Measurements from ENCODE around the gene U2SURP. TPM values are rescaled to one million over a fixed set of nuclear protein-coding genes. Genes with fewer than 3 reads are reported as not detected.
"Not testable (repeated sequence)": the region's sequence is repeated elsewhere in the genome, so short reads cannot be mapped to it uniquely, and the experiment has no call there.

Gene U2SURP
- total and polyA plus RNA-seq, 10 of the 15 experiments (the other 5 are each of a cell fraction or from before 2014, with no cell fraction given) = 76.3 to 277 (median 150) TPM

DNA sequence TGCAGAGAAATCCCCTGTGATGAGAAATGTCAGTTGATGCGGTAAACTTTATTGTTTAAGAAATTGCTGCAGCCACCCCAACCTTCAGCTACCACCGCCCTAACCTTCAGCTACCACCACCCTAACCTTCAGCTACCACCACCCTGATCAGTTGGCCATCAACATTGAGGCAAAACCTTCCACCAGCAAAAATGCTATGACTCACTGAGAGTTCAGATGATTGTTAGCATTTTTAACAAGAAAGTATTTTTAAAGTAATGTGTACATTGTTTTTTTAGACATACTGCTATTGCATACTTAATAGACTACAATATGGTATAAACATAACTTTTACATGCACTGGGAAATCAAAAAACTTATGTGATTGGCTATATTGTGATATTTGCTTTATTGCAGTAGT, 30.0 kb downstream of the U2SURP start:
- H3K27ac ChIP-seq (ENCODE audit: control insufficient read depth, insufficient read depth) = no peak overlapping the region
- CTCF ChIA-PET = interaction anchor here (1.5 kb wide), 1 partner anchor 10 kb away, joined by 4 read pairs; no protein-coding TSS in a partner anchor
- SMC1A ChIA-PET (ENCODE audit: uncharacterized antibody, unreplicated experiment) = interaction anchor here (0.9 to 1.5 kb wide), 3 partner anchors 9 to 50 kb away, joined by 3 to 4 read pairs (median 3); no protein-coding TSS in a partner anchor
- BruUV-seq (replicated peaks) = no TSS peak
- FAIRE-seq = no peak
- no peaks in the 10 kb centered on the region for H3K27me3 ChIP-seq (replicated peaks in 1 of 2; ENCODE audit: control insufficient read depth in 2 of 2, insufficient read depth in 2 of 2, low read length in 1 of 2)
- TF ChIP-seq MYC (IDR thresholded peaks at IDR 0.05; ENCODE audit: insufficient read depth, insufficient read length, insufficient replicate concordance, low read length, severe bottlenecking) = no peak
- TF ChIP-seq, protein P1, sequence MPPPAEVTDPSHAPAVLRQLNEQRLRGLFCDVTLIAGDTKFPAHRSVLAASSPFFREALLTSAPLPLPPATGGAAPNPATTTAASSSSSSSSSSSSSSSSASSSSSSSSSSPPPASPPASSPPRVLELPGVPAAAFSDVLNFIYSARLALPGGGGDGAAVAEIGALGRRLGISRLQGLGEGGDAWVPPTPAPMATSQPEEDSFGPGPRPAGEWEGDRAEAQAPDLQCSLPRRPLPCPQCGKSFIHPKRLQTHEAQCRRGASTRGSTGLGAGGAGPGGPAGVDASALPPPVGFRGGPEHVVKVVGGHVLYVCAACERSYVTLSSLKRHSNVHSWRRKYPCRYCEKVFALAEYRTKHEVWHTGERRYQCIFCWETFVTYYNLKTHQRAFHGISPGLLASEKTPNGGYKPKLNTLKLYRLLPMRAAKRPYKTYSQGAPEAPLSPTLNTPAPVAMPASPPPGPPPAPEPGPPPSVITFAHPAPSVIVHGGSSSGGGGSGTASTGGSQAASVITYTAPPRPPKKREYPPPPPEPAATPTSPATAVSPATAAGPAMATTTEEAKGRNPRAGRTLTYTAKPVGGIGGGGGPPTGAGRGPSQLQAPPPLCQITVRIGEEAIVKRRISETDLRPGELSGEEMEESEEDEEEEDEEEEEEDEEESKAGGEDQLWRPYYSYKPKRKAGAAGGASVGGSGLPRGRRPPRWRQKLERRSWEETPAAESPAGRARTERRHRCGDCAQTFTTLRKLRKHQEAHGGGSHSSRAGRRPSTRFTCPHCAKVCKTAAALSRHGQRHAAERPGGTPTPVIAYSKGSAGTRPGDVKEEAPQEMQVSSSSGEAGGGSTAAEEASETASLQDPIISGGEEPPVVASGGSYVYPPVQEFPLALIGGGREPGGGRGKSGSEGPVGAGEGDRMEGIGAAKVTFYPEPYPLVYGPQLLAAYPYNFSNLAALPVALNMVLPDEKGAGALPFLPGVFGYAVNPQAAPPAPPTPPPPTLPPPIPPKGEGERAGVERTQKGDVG (CRISPR knock-in tag; IDR thresholded peaks at IDR 0.05) = no peak
- no peak for TF ChIP-seq ZSCAN29 (IDR thresholded peaks at IDR 0.05)
- no peak for TF ChIP-seq KLF5 (IDR thresholded peaks at IDR 0.05; ENCODE audit: partially characterized antibody)
- TF ChIP-seq POLR2AphosphoS5 (IDR thresholded peaks at IDR 0.05; ENCODE audit: low read length) = no peak
- TF ChIP-seq NR2C2 (IDR thresholded peaks at IDR 0.05; ENCODE audit: borderline replicate concordance, control insufficient read depth, insufficient read length, low read depth) = no peak
- no peak for TF ChIP-seq SMAD1 (IDR thresholded peaks at IDR 0.05; ENCODE audit: low read depth, partially characterized antibody)
- TF ChIP-seq SMAD5 (IDR thresholded peaks at IDR 0.05; ENCODE audit: low read depth) = no peak
- TF ChIP-seq, protein P2, sequence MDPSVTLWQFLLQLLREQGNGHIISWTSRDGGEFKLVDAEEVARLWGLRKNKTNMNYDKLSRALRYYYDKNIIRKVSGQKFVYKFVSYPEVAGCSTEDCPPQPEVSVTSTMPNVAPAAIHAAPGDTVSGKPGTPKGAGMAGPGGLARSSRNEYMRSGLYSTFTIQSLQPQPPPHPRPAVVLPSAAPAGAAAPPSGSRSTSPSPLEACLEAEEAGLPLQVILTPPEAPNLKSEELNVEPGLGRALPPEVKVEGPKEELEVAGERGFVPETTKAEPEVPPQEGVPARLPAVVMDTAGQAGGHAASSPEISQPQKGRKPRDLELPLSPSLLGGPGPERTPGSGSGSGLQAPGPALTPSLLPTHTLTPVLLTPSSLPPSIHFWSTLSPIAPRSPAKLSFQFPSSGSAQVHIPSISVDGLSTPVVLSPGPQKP (IDR thresholded peaks at IDR 0.05; ENCODE audit: low read depth, low read length) = no peak
- TF ChIP-seq MEF2A (IDR thresholded peaks at IDR 0.05; ENCODE audit: insufficient read depth, low read depth, low read length) = no peak
- no peak for TF ChIP-seq MXI1 (IDR thresholded peaks at IDR 0.05; ENCODE audit: low read depth, low read length)
- POLR2A ChIA-PET = no interaction called here
- no peak overlapping the region for H3K4me3 ChIP-seq
- no peaks in the 10 kb centered on the region for H3K79me2 ChIP-seq (ENCODE audit: control insufficient read depth, insufficient read depth, low read length)
- RAD21 ChIA-PET (ENCODE audit: unreplicated experiment) = no interaction called here
- H3K36me3 ChIP-seq (ENCODE audit: control insufficient read depth in 2 of 2, insufficient read depth in 2 of 2, low read length in 1 of 2) = peaks cover 2 to 24% of the 10 kb centered on the region in 2 experiments
- intact Hi-C loops (cut with micrococcal nuclease; ENCODE audit: unreplicated experiment) (no loop called here), in situ Hi-C loops (cut with MboI) (no loop called here)
- no peak overlapping the region for H3K9ac ChIP-seq (ENCODE audit: control insufficient read depth, insufficient read depth, low read length)
- H3K4me2 ChIP-seq (ENCODE audit: control insufficient read depth, insufficient read depth) = no peak overlapping the region
- no peak overlapping the region for H2AFZ ChIP-seq (ENCODE audit: control insufficient read depth, low read depth, low read length)
- 71% methylated on average over 2 of the region's 2 CpGs for WGBS (ENCODE audit: insufficient coverage, insufficient replicate concordance, low lambda C conversion rate, missing lambda C conversion rate)
- no peaks in the 10 kb centered on the region for H3K9me3 ChIP-seq (replicated peaks; ENCODE audit: control insufficient read depth, insufficient read depth, low read length)
- no peak for ATAC-seq
- H4K20me1 ChIP-seq (ENCODE audit: control insufficient read depth, insufficient read depth) = no peaks in the 10 kb centered on the region
- H3K4me1 ChIP-seq (ENCODE audit: control insufficient read depth, insufficient read depth, low read length) = no peaks in the 10 kb centered on the region
- DNase-seq (ENCODE audit: low read depth, low spot score) = no peak

DNA sequence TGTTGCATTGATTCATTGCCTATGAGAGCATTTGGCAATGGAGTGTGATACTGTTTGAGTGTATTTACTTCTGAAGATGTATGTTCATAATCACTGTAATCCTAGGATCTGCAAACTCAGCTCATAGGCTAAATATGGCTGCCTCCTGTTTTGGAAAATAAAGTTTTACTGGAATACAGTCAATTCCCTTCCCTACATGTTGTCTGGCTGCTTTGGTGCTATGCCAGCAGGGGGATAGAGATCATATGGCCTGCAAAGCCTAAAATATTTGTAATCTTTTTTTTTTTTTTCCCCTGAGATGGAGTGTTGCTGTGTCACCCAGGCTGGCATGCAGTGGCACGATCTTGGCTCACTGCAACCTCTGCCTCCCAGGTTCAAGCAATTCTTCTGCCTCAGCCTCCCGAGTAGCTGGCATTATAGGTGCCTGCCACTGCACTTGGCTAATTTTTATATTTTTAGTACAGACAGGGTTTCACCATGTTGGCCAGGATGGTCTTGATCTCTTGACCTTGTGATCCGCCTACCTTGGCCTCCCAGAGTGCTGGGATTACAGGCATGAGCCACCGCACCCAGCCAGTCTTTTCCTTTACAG, 30.5 kb downstream of the U2SURP start:
- POLR2A ChIA-PET = not testable (repeated sequence)

More for the DNA sequence above, 30.5 kb downstream of the U2SURP start:
- H4K20me1 ChIP-seq (ENCODE audit: control insufficient read depth, insufficient read depth); in situ Hi-C loops (cut with MboI); H3K27ac ChIP-seq (ENCODE audit: control insufficient read depth, insufficient read depth); RAD21 ChIA-PET (ENCODE audit: unreplicated experiment); H3K79me2 ChIP-seq (ENCODE audit: control insufficient read depth, insufficient read depth, low read length); H3K4me1 ChIP-seq (ENCODE audit: control insufficient read depth, insufficient read depth, low read length); DNase-seq (ENCODE audit: low read depth, low spot score); FAIRE-seq; intact Hi-C loops (cut with micrococcal nuclease; ENCODE audit: unreplicated experiment); H3K9me3 ChIP-seq (replicated peaks; ENCODE audit: control insufficient read depth, insufficient read depth, low read length); ATAC-seq; H3K9ac ChIP-seq (ENCODE audit: control insufficient read depth, insufficient read depth, low read length); BruUV-seq (replicated peaks); H3K4me3 ChIP-seq; H3K27me3 ChIP-seq (replicated peaks in 1 of 2; ENCODE audit: control insufficient read depth in 2 of 2, insufficient read depth in 2 of 2, low read length in 1 of 2); H3K4me2 ChIP-seq (ENCODE audit: control insufficient read depth, insufficient read depth); H2AFZ ChIP-seq (ENCODE audit: control insufficient read depth, low read depth, low read length): not testable (repeated sequence)
- peaks cover 2 to 27% of the 10 kb centered on the region in 2 experiments for H3K36me3 ChIP-seq (ENCODE audit: control insufficient read depth in 2 of 2, insufficient read depth in 2 of 2, low read length in 1 of 2)
- SMC1A ChIA-PET (ENCODE audit: uncharacterized antibody, unreplicated experiment) = interaction anchor here (1.0 to 1.5 kb wide), 2 partner anchors 8 to 30 kb away, joined by 3 to 4 read pairs; no protein-coding TSS in a partner anchor
- CTCF ChIA-PET = interaction anchor here (1.5 kb wide), 1 partner anchor 9 kb away, joined by 4 read pairs; no protein-coding TSS in a partner anchor
- WGBS (ENCODE audit: insufficient coverage, insufficient replicate concordance, low lambda C conversion rate, missing lambda C conversion rate) = 100% methylated on average over 4 of the region's 4 CpGs
